Testis (tissue), 2 donors: ENCODE data around the gene PML.

Experiments used
- POLR2A ChIP-seq: fragments of 450-650 bp; IDR thresholded peaks from one replicate; pipeline ENCODE4 v1.6.1; 2017; ENCODE audit warnings: antibody characterized with exemption, mild to moderate bottlenecking, moderate library complexity
- TF ChIP-seq, protein P1 (sequence below), 3 experiments: fragments of 450-650 bp in 2 of 3; fragments of 200-600 bp in 1 of 3; sonication (generic) in 1 of 3; IDR thresholded peaks; one replicate each; pipeline ENCODE4 v1.5.1; 2016 to 2019; ENCODE audit warnings: antibody characterized with exemption in 3 of 3, mild to moderate bottlenecking in 2 of 3, moderate library complexity in 1 of 3

DNA sequence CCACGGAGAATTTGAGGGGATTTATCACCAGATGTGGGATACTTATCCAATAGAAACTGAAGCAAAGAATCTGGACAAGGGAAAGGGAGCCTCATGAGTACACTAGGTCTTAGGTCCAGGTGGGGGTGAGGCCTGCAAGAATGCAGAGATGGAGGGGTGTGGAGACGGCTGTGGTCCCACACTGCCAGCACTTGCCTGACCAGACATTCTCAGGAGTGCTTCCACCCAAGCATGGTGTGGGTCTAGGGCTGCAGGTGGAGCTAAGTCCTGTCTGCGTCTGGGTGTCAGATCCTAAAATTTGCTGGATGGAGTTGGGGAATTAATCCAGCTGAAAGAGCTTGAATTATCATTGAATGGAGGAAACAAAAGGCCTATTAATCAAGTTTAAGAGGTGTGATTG, 14.4 kb downstream of the PML start:
- TF ChIP-seq, protein P1, sequence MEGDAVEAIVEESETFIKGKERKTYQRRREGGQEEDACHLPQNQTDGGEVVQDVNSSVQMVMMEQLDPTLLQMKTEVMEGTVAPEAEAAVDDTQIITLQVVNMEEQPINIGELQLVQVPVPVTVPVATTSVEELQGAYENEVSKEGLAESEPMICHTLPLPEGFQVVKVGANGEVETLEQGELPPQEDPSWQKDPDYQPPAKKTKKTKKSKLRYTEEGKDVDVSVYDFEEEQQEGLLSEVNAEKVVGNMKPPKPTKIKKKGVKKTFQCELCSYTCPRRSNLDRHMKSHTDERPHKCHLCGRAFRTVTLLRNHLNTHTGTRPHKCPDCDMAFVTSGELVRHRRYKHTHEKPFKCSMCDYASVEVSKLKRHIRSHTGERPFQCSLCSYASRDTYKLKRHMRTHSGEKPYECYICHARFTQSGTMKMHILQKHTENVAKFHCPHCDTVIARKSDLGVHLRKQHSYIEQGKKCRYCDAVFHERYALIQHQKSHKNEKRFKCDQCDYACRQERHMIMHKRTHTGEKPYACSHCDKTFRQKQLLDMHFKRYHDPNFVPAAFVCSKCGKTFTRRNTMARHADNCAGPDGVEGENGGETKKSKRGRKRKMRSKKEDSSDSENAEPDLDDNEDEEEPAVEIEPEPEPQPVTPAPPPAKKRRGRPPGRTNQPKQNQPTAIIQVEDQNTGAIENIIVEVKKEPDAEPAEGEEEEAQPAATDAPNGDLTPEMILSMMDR (IDR thresholded peaks at IDR 0.05), result no peak
- no peak for TF ChIP-seq POLR2A
